ENCODE data around the gene ORAI3.

Gene ORAI3

GRCh38 chr16:30980959-30981358, 32.1 kb downstream of the ORAI3 start:
- peaks cover 44% of the 10 kb centered on the region for H3K36me3 ChIP-seq (ENCODE audit: low read depth)
- no peaks in the 10 kb centered on the region for H3K9me3 ChIP-seq (ENCODE audit: severe bottlenecking)
- H3K27ac ChIP-seq (ENCODE audit: poor library complexity, severe bottlenecking): no peak overlapping the region
- no peaks in the 10 kb centered on the region for H3K27me3 ChIP-seq (ENCODE audit: insufficient read depth, poor library complexity, severe bottlenecking)
- H3K4me3 ChIP-seq (ENCODE audit: severe bottlenecking): no peak overlapping the region
- no peak for TF ChIP-seq CTCF (IDR thresholded peaks at IDR 0.05; ENCODE audit: poor library complexity, severe bottlenecking)
- DNase-seq (ENCODE audit: low spot score) (no peak), ATAC-seq (ENCODE audit: low read depth) (no peak)
- H3K4me1 ChIP-seq (ENCODE audit: insufficient read depth, poor library complexity, severe bottlenecking): no peaks in the 10 kb centered on the region

- H3K27me3 ChIP-seq (ENCODE audit: insufficient read depth, poor library complexity, severe bottlenecking): no peaks in the 10 kb centered on the region
- no peak for DNase-seq (ENCODE audit: low spot score)
- H3K27ac ChIP-seq (ENCODE audit: poor library complexity, severe bottlenecking): no peak overlapping the region
Measured at GRCh38 chr16:30982548-30983288, 33.9 kb downstream of the ORAI3 start.

GRCh38 chr16:30983289-30983889, 34.5 kb downstream of the ORAI3 start:
- ATAC-seq (ENCODE audit: low read depth) (no peak), DNase-seq (ENCODE audit: low spot score) (no peak)
- Histone ChIP-seq H3K9me3 (ENCODE audit: severe bottlenecking) (no peaks in the 10 kb centered on the region), H3K4me3 (ENCODE audit: severe bottlenecking) (no peak overlapping the region), H3K4me1 (ENCODE audit: insufficient read depth, poor library complexity, severe bottlenecking) (no peaks in the 10 kb centered on the region), H3K27me3 (ENCODE audit: insufficient read depth, poor library complexity, severe bottlenecking) (no peaks in the 10 kb centered on the region), H3K27ac (ENCODE audit: poor library complexity, severe bottlenecking) (no peak overlapping the region), H3K36me3 (ENCODE audit: low read depth) (peaks cover 29% of the 10 kb centered on the region)
- no peak for TF ChIP-seq CTCF (IDR thresholded peaks at IDR 0.05; ENCODE audit: poor library complexity, severe bottlenecking)

More at GRCh38 chr16:30982548-30983288, 33.9 kb downstream of the ORAI3 start:
- TF ChIP-seq CTCF (IDR thresholded peaks at IDR 0.05; ENCODE audit: poor library complexity, severe bottlenecking): no peak
- no peaks in the 10 kb centered on the region for H3K4me1 ChIP-seq (ENCODE audit: insufficient read depth, poor library complexity, severe bottlenecking)
- H3K9me3 ChIP-seq (ENCODE audit: severe bottlenecking): no peaks in the 10 kb centered on the region
- H3K4me3 ChIP-seq (ENCODE audit: severe bottlenecking): no peak overlapping the region
- peaks cover 31% of the 10 kb centered on the region for H3K36me3 ChIP-seq (ENCODE audit: low read depth)
- no peak for ATAC-seq (ENCODE audit: low read depth)

GRCh38 chr16:30983898-30984610, 35.2 kb downstream of the ORAI3 start:
- no peak overlapping the region for H3K27ac ChIP-seq (ENCODE audit: poor library complexity, severe bottlenecking)
- no peak for TF ChIP-seq CTCF (IDR thresholded peaks at IDR 0.05; ENCODE audit: poor library complexity, severe bottlenecking)
- no peak overlapping the region for H3K4me3 ChIP-seq (ENCODE audit: severe bottlenecking)
- H3K36me3 ChIP-seq (ENCODE audit: low read depth): peaks cover 26% of the 10 kb centered on the region
- no peaks in the 10 kb centered on the region for H3K9me3 ChIP-seq (ENCODE audit: severe bottlenecking)
- H3K4me1 ChIP-seq (ENCODE audit: insufficient read depth, poor library complexity, severe bottlenecking): no peaks in the 10 kb centered on the region
- ATAC-seq (ENCODE audit: low read depth): no peak
- no peak for DNase-seq (ENCODE audit: low spot score)
- no peaks in the 10 kb centered on the region for H3K27me3 ChIP-seq (ENCODE audit: insufficient read depth, poor library complexity, severe bottlenecking)

All from RWPE2 (cell line).